ENCODE results near the gene ETNK2.

- TF ChIP-seq GATA1 (IDR thresholded peaks at IDR 0.05; ENCODE audit: low read depth, low read length) (no peak), POLR2A (IDR thresholded peaks at IDR 0.05; ENCODE audit: low read length) (no peak)
Observed at GRCh38 chr1:204197068-204197467, 45.2 kb upstream of the ETNK2 start.

All from erythroblast (primary cell).